SIG-M5 (cell line): ENCODE data around the gene FLOT2.
A peak's percentile ranks its signal among the peaks of the same experiment; 100 is the strongest.
"Not testable (repeated sequence)": the region's sequence is repeated elsewhere in the genome, so short reads cannot be mapped to it uniquely, and the experiment has no call there.

Experiments used
- DNase-seq: peaks from one replicate; lab custom pipeline; 2025; lab: John Stamatoyannopoulos, UW

FLOT2 gene

GRCh38 chr17:28895794-28896447, 1.6 kb downstream of the FLOT2 start:
- DNase-seq, result no peak

- peak; percentile 58 for DNase-seq
Observed at GRCh38 chr17:28893248-28894183, 4.0 kb downstream of the FLOT2 start.

- no peak for DNase-seq
Observed at GRCh38 chr17:28892024-28892423, 5.5 kb downstream of the FLOT2 start.

- DNase-seq, result no peak
Observed at GRCh38 chr17:28891201-28891600, 6.3 kb downstream of the FLOT2 start.

GRCh38 chr17:28889996-28890395, 7.5 kb downstream of the FLOT2 start:
- no peak for DNase-seq

- no peak for DNase-seq
Observed at GRCh38 chr17:28888832-28889231, 8.7 kb downstream of the FLOT2 start.

GRCh38 chr17:28887871-28888471, 9.6 kb downstream of the FLOT2 start:
- no peak for DNase-seq

- no peak for DNase-seq
Observed at GRCh38 chr17:28885951-28886350, 11.6 kb downstream of the FLOT2 start.

GRCh38 chr17:28885363-28885762, 12.2 kb downstream of the FLOT2 start:
- no peak for DNase-seq

GRCh38 chr17:28883967-28884702, 13.4 kb downstream of the FLOT2 start:
- no peak for DNase-seq

- no peak for DNase-seq
Observed at GRCh38 chr17:28882154-28882895, 15.2 kb downstream of the FLOT2 start.

- DNase-seq, result no peak
Observed at GRCh38 chr17:28881533-28882056, 15.9 kb downstream of the FLOT2 start.

GRCh38 chr17:28880572-28880945, 17.0 kb downstream of the FLOT2 start:
- no peak for DNase-seq

GRCh38 chr17:28879886-28880571, 17.5 kb downstream of the FLOT2 start:
- no peak for DNase-seq

- DNase-seq, result no peak
Observed at GRCh38 chr17:28878981-28879380, 18.6 kb downstream of the FLOT2 start.

GRCh38 chr17:28878158-28878910, 19.2 kb downstream of the FLOT2 start:
- no peak for DNase-seq

GRCh38 chr17:28877150-28877711, 20.3 kb downstream of the FLOT2 start:
- DNase-seq, result not testable (repeated sequence)

- DNase-seq, result no peak
Observed at GRCh38 chr17:28875848-28876550, 21.5 kb downstream of the FLOT2 start.

GRCh38 chr17:28874750-28875149, 22.8 kb downstream of the FLOT2 start:
- DNase-seq, result no peak
